Measurements from ENCODE around the gene MMP13. TPM values are rescaled to one million over a fixed set of nuclear protein-coding genes. Genes with fewer than 3 reads are reported as not detected.

Gene MMP13
- total and polyA plus RNA-seq, 2 donors (not counting 3 experiments of a cell fraction or from before 2014, with no cell fraction given): not detected

GRCh38 chr11:102971766-102972165 lies 16.2 kb upstream of the MMP13 start:
- Histone ChIP-seq H3K27ac (ENCODE audit: insufficient read depth, low read depth, low read length) (no peak overlapping the region), H3K36me3 (ENCODE audit: control insufficient read depth in 2 of 2, extremely low read depth in 1 of 2, insufficient read depth in 2 of 2, low read length in 2 of 2) (no peaks in the 10 kb centered on the region), H4K20me1 (replicated peaks; ENCODE audit: control insufficient read depth, extremely low read depth, insufficient read depth, low read length) (no peaks in the 10 kb centered on the region), H2AFZ (ENCODE audit: low read depth, low read length) (peak overlapping the region; percentile 74), H3K4me1 (ENCODE audit: control insufficient read depth, extremely low read depth, insufficient read depth, low read length) (peaks cover 32% of the 10 kb centered on the region), H3K9ac (replicated peaks; ENCODE audit: extremely low read depth, insufficient read depth, low read length) (no peak overlapping the region), H3K27me3 (ENCODE audit: control insufficient read depth in 2 of 2, insufficient read depth in 2 of 2, low read length in 2 of 2) (no peaks in the 10 kb centered on the region), H3K79me2 (ENCODE audit: control insufficient read depth, insufficient read depth, low read length) (no peaks in the 10 kb centered on the region), H3K9me1 (replicated peaks; ENCODE audit: control insufficient read depth, extremely low read depth, insufficient read depth, low read length) (no peaks in the 10 kb centered on the region), H3K4me3 (replicated peaks in 1 of 3; ENCODE audit: insufficient read depth in 1 of 3, low read depth in 1 of 3, low read length in 3 of 3) (no peak overlapping the region), H3K9me3 (replicated peaks; ENCODE audit: control insufficient read depth, insufficient read depth, low read length) (no peaks in the 10 kb centered on the region), H3K4me2 (ENCODE audit: insufficient read depth, low read length) (no peak overlapping the region)
- TF ChIP-seq JUN (IDR thresholded peaks at IDR 0.05; ENCODE audit: borderline replicate concordance, insufficient read depth, insufficient read length, low read depth): no peak
- no peak for TF ChIP-seq FOS (IDR thresholded peaks at IDR 0.05; ENCODE audit: borderline replicate concordance, insufficient read depth, low read length)
- TF ChIP-seq MAX (IDR thresholded peaks at IDR 0.05; ENCODE audit: insufficient read depth, insufficient read length): no peak
- no peak for TF ChIP-seq MYC (IDR thresholded peaks at IDR 0.05; ENCODE audit: low read depth, low read length)
- no peak for TF ChIP-seq CTCF (IDR thresholded peaks at IDR 0.05; ENCODE audit: extremely low read depth in 1 of 2, insufficient read depth in 1 of 2, low read depth in 1 of 2, low read length in 2 of 2)
- TF ChIP-seq POLR2AphosphoS5 (IDR thresholded peaks at IDR 0.05; ENCODE audit: insufficient read depth, low read depth, low read length): no peak
- TF ChIP-seq GATA2 (IDR thresholded peaks at IDR 0.05; ENCODE audit: insufficient read depth, insufficient read length, low read depth, low read length): no peak
- TF ChIP-seq POLR2A (IDR thresholded peaks at IDR 0.05; ENCODE audit: low read depth, low read length): no peak
- no peak for TF ChIP-seq EZH2 (IDR thresholded peaks at IDR 0.05; ENCODE audit: borderline replicate concordance, low read depth, low read length, severe bottlenecking)
- dilution Hi-C loops (cut with MboI; ENCODE audit: extremely low pct_ligation_motif_present, low sequenced_read_pairs): no loop called here
- BruUV-seq (replicated peaks): no TSS peak
- POLR2A ChIA-PET: no interaction called here
- CTCF ChIA-PET: no interaction called here
- intact Hi-C loops (cut with micrococcal nuclease): no loop called here
- FAIRE-seq: no peak
- DNase-seq (ENCODE audit: low read depth, low spot score): no peak

Data from endothelial cell of umbilical vein (primary cell).